OCI-LY3 (cell line): ENCODE data around the gene ESYT1.

ENCODE experiments used
- EZH2phosphoT487 ChIP-seq: fragments of 200-600 bp; shearing (Covaris generic); IDR thresholded peaks from 2 replicates; pipeline ENCODE4 v1.6.1; 2018; ENCODE audit warnings: antibody characterized with exemption, mixed run types, low read depth
- TF ChIP-seq, protein P1 (sequence below): fragments of 200-600, 300-600 bp; sonication (generic); IDR thresholded peaks from 2 replicates; pipeline ENCODE4 v1.5.1; 2014; ENCODE audit warnings: antibody characterized with exemption, low read length, low read depth

DNA sequence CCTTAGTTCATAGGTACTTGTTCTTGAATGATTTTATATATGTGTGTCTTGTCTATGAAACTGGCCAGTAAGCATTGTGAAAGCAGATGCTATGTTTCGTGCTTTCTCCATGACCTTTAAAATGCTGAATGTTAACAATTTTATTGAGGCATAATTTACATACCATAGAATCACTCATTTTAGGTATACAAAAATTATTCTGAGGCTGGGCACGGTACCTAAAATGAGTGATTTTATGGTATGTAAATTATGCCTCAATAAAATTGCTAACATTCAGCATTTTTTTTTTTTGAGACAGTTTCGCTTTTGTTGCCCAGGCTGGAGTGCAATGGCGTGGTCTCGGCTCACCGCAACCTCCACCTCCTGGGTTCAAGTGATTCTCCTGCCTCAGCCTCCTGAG, 6.8 kb downstream of the ESYT1 start:
- TF ChIP-seq, protein P1, sequence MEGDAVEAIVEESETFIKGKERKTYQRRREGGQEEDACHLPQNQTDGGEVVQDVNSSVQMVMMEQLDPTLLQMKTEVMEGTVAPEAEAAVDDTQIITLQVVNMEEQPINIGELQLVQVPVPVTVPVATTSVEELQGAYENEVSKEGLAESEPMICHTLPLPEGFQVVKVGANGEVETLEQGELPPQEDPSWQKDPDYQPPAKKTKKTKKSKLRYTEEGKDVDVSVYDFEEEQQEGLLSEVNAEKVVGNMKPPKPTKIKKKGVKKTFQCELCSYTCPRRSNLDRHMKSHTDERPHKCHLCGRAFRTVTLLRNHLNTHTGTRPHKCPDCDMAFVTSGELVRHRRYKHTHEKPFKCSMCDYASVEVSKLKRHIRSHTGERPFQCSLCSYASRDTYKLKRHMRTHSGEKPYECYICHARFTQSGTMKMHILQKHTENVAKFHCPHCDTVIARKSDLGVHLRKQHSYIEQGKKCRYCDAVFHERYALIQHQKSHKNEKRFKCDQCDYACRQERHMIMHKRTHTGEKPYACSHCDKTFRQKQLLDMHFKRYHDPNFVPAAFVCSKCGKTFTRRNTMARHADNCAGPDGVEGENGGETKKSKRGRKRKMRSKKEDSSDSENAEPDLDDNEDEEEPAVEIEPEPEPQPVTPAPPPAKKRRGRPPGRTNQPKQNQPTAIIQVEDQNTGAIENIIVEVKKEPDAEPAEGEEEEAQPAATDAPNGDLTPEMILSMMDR: no peak
- no peak for TF ChIP-seq EZH2phosphoT487
